NCI-H128 (cell line): ENCODE data around the gene ANKMY1.

Experiments
- DNase-seq: peaks from one replicate; lab custom pipeline; 2025; ENCODE audit not compliant: unreplicated experiment; lab: John Stamatoyannopoulos, UW

The ANKMY1 gene

DNA sequence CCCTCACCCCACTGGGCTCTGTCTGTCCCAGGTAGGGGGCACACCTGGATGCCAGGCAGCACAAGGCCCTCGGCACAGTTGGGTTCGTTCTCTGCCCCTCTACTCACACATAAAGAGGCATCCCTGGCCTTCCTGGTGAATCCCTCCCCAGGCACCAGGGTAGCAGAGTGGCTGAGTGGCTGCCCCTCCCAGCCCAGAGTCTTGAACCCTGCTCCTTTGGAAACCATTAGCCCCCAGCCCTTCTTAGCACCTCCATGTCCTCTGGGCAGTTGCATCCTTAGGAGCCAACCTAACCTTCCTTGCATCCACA is 120.3 kb downstream of the ANKMY1 start:
- DNase-seq: no peak

- DNase-seq: no peak
These were observed 120.9 kb downstream of the ANKMY1 start for GRCh38 chr2:240436683-240437550.

DNA sequence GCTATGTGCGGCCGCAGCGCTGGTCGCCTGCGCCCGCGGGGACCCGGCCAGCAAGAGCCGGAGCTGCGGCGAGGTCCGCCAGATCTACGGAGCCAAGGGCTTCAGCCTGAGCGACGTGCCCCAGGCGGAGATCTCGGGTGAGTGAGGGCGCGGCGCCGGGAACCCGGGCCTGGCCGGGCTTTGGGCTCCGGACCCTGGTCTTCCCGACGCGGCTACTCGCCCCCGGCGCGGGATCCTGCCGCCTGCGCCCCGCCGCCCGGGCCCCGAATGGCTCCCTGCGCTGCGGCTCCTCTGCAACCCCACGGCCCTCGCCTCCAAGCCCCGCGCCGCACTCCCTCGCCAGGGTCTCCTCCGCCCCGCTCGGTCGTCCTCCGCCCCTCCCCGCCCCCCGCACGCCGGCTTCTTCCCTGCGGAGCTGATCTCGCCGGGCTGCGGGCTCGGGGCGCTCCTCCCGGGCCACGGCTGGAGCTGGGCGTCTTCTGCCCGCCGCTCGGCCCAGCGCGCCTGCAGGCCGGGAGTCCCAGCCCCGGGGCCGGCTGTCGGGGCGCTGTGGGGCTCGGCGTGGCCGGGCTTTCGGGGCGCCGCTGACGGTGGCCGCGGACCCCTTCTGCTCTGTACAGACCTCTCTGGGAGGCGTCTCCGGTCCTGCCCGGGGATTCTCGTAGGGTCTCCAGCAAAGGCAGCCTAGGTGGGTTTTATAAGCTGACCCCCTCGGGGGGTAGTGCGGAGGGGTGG is 121.7 kb downstream of the ANKMY1 start:
- DNase-seq: no peak

DNA sequence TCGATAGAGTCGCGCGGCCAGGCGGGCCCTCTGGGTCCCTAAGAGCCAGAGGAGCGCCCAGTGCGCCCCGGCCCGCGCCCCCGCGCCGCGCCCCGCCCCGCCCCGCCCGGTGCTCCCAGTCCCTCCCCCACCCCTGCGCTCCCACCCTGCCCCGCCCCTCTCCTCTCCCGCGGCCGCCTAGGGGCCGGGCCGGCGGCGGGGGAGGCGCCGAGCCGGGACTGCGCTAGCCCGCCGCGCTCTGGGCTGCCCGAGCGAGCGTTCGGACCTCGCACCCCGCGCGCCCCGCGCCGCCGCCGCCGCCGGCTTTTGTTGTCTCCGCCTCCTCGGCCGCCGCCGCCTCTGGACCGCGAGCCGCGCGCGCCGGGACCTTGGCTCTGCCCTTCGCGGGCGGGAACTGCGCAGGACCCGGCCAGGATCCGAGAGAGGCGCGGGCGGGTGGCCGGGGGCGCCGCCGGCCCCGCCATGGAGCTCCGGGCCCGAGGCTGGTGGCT is 122.3 kb downstream of the ANKMY1 start, which contains the start of gene GPC1:
TSS of gene GPC1 (plus strand) at position 207 of the 491 bp plus-strand sequence. CDS start at position 463, 256 bp downstream.
- no peak for DNase-seq

GRCh38 chr2:240434728-240435456 is 122.9 kb downstream of the ANKMY1 start:
- DNase-seq: peak; percentile 72

GRCh38 chr2:240433973-240434727 is 123.6 kb downstream of the ANKMY1 start:
- no peak for DNase-seq

- no peak for DNase-seq
These were observed 124.7 kb downstream of the ANKMY1 start for GRCh38 chr2:240432820-240433801.

GRCh38 chr2:240432430-240432819 is 125.4 kb downstream of the ANKMY1 start:
- DNase-seq: no peak

DNA sequence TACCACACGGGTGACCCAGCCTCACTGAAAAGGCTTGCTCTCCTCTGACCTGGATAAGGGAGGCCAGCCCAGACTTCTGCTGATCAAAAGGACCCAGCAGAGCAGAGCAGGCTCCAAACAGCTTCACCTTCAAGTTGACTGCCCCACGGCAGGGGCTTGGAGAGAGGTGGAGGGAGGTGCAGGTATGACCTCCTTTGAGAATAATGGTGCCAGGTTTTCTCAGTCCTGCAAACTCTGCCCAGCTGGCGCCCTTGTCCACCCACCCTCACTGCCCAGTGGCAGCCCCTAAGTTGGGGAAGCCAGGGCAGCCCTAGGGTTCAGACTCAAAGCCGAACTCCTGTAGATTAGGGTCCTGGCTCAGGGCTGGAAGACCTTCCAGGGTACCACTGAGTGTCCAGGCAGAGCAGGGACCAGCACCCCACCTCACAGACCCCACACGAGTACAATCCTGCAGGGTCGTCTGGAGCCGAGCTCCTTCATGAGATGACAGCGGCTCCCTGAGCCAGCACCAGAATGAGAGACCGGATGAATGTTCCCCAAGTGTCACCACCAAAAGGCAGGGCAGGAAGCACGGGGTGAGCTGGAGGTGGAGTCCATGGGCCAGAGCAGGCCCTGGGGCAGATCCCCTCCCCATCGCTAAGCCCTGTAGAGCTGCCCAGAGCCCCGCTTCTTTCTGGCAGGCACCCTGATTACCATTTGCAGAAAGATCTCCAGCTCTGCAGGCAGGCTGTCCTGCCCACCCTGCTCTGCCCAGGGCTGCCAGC is 125.9 kb downstream of the ANKMY1 start:
- DNase-seq: no peak

GRCh38 chr2:240431271-240431660 is 126.5 kb downstream of the ANKMY1 start:
- no peak for DNase-seq

DNA sequence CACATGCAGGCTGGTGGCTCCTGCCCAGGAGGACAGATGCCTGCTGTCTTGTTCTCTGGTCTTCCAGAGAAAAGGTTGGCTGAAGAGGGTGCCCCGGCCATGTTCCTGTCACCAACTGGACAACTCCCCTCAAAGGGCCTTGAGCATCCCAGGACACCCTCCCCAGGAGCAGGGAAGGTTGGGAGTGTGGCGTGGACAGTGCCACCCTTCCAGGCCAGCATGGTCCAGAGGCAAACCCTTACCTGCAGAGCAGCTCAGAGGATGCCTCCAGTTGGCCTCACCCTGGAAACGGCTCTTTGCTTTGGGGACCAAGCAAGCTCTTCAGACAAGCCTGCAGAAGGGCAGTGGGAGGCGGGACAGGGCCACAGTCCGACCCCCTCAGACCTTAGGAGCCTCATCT is 127.2 kb downstream of the ANKMY1 start:
- no peak for DNase-seq

DNA sequence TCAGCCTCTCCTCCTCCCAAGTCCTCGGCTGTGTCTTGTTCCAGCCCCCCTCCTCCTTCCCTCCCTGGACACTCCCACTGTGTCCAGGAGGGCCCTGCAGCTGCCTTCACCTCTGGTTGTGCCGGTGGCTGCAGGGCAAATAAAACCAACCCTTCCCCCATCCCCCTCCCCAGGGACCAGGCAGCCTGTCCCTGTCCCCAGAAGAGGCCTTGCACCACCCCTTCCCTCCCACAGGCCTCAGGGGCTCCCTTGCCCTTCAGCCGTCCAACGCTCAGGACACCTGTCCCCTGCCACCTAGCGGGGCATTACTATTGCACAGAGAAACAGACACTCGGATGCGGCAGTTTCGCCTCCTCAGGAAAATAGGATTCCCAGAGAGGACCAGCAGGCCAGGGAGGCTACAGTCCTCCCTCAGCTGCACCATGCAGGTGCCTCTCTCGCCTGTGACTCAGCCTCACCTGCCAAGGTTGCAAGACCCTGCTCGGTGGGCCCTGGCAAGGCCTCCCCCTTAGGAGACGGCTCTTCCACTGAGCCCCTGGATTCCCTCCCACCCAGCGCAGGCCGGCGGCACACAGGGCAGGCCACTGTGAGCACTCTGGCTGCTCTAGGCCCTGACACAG is 127.8 kb downstream of the ANKMY1 start:
- DNase-seq: no peak
